GM04504 (cell line): ENCODE results near the gene RASL12.
"Not testable (repeated sequence)": the region's sequence is repeated elsewhere in the genome, so short reads cannot be mapped to it uniquely, and the experiment has no call there.

Experiments used
- DNase-seq: peaks from one replicate; pipeline ENCODE4 v3.0.0-alpha.2; 2012; ENCODE audit warnings: low read depth

RASL12 gene

DNA sequence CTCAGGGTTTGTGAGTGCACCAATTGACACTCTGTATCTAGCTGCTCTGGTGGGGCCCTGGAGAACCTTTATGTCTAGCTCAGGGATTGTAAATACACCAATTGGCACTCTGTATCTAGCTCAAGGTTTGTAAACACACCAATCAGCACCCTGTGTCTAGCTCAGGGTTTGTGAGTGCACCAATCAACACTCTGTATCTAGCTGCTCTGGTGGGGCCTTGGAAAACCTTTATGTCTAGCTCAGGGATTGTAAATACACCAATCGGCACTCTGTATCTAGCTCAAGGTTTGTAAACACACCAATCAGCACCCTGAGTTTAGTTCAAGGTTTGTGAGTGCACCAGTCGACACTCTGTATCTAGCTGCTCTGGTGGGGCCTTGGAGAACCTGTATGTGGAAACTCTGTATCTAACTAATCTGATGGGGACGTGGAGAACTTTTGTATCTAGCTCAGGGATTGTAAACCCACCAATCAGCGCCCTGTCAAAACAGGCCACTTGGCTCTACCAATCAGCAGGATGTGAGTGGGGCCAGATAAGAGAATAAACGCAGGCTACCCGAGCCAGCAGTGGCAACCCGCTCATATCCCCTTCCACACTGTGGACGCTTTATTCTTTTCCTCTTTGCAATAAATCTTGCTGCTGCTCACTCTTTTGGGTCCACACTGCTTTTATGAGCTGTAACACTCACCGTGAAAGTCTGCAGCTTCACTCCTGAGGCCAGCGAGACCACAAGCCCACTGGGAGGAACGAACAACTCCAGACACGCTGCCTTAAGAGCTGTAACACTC, 8.0 kb upstream of the RASL12 start:
- not testable (repeated sequence) for DNase-seq

DNA sequence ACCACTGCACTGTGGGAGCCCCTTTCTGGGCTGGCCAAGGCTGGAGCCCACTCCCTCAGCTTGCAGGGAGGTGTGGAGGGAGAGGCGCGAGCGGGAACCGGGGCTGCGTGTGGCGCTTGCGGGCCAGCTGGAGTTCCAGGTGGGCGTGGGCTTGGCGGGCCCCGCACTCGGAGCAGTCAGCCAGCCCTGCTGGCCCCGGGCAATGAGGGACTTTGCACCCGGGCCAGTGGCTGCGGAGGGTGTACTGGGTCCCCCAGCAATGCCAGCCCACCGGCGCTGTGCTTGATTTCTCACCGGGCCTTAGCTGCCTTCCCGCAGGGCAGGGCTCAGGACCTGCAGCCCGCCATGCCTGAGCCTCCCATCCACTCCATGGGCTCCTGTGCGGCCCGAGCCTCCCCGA, 7.2 kb upstream of the RASL12 start:
- not testable (repeated sequence) for DNase-seq

DNA sequence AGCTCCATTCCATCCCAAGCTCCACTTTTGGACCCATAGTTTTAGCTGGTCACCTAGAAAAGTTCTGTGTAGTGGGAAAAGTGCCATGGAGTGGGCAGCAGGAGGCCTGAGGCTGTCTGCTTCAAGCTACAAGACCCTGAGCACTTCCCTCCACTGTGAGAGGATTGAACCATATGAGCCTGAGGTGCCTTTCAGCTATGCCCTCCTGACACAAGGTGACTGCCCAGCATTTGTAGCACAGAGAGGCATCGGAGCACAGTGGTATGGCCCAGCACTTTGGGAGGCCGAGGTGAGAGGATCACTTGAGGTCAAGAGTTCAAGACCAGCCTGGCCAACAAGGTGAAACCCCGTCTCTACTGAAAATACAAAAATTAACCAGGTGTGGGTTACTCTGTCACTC, 4.8 kb upstream of the RASL12 start:
- DNase-seq, result no peak

DNA sequence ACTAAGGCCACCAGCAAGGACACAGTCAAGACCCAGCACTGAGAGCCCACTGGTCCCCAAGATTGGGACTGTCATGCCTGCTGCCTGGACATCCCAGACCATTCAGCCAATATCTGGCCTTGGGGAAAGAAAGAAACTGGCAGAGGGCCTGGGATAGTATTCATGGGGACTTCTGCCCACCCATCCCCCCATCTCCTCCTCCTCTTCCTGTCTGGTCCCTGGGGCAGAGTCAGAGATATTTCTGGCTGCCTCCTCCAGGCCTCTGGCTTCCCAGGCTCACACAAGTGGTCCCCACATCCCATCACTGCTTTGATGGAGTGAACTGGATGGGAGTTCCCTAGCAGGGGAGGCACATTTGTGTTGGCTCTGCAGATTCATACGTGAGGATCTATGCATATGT, 4.2 kb upstream of the RASL12 start:
- DNase-seq, result no peak

DNA sequence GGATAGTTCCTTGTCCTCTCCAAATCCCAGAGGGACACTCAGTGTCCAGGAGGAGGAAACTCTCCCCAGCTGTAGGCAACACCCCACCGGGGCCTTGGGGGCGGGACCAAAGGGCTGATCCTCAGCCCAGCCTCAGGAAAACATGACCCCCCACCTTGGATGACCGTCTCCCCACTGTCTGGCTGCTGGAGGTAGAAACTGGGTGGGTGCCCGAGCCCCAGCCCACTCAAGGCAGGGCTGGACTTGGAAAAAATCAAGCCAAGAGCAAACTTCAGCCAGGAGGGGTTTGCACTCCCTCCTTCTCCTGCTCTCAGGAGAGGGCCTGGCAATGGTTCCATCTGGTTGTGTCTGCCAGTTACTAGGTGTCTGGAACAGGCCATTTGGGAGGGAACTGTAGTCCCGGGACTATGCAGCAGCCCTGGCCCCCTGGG, 3.6 kb upstream of the RASL12 start:
- no peak for DNase-seq

DNA sequence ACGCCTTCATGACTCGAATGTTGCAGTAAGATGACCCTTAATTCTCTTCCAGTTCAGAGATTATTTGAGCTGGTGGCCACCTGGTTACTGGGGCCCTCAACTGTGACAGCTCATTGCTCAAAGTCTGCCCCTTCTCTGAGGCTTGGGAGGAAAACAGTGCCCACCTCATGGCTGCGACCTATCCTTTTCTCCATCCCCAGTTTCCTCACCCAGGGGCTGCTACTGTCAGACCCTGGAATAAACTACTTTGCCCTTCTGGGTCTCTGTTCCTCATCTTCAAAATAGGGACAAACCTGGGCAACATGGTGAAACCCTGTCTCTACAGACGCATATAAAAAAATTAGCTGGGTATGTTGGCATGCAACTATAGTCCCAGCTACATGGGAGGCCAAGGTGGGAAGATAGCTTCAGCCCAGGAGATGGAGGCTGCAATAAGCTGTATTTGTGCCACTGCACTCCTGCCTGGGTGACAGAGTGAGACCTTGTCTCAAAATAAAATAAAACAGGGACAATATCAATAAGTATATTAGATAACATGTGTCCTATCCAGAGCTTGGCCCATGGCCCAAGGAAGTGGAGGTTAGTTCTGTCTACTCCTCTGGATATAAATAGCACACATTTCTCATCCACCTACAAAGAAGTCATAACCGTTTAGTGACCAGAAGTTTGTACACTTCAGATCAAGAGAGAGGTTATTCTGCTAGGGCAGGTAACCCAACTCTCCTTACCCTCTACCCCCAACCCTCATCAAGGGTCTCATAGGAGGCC, 2.2 kb upstream of the RASL12 start:
- DNase-seq, result no peak

DNA sequence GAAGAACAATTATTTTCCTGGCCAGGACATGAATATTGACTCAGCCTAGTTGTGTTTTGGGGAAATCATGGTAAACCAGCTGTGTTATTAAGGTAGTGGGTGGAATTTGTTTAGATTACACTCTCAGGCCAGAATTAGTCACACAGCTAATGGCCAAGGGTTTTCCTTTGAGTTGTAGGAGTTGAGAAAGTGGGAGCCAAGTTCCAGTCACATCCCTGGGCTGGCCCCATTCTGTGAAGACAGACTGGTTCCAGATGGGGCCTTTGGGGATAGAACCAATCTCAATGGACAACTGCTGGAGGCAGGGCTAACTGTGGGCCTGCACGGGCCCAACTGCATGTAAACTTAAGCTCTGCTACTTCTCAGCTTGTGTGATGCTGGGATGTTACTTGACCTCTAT, 1.4 kb upstream of the RASL12 start:
- DNase-seq, result peak; percentile 94

DNA sequence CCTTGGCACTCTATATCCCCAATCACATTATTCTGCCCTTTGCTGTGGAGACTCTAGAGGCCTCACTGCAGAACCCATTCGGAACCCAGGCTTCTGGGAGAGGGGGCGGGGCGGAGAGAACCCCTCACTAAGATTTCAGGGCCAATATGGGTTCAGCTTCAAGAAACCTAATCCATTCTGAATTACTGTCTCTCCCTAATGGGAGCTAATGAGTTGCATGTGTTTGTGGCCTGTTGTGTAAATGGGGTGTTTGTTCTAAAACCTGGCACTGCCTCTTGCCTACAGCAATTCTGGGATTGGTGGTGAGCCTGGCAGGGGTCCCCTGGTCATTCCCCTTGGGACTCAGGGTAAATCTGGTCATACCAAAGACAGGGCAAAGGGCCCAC, 605 bp upstream of the RASL12 start:
- no peak for DNase-seq

DNA sequence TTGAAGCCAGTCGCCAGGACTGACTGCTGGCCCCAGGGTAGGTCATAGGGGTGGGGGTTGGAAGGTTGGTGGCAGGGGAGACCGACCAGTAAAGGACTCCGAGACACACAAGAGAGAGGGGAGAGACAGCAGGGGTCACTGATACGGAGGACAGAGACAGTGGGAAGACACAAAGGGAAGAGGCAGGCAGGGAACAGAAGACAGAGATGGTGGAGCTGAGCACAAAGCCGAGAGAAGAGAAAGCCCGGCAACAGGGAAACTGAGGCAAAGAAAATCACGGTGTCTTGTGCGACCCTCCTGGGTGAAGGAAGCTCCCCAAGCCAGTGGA, 510 bp downstream of the RASL12 start:
- DNase-seq, result no peak

DNA sequence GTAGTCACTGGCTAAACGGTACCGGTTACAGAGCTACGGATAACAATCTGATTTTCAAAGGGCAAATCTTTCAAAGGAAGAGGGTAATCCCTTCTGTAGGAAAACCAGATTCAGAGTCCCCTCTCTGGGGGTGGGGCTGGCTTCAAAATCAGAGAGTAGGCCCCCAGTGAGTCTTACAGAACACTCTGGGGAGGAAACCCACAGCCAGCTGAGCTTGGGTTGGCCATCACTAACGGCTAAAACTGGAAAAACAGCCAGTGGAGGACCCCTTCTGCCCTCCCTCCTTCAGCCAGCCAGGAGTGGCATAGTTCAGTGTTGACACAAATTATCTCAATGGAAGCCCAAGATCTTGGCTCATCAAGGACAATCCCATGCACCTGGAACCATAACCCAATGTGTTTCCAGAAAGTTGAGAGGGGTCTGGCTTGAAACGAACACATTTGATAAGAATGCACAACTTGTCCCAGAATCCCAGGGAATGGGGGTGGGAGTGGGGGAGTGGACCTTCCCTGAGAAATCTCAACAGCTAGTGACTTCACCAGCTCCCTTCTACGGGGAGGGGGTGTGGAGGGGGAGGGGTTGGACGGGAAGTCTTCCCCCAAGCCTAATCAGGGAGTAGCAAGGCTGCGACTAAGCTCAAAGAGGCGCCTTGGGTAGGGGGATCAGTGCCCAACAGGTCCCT, 1.0 kb downstream of the RASL12 start:
- DNase-seq, result no peak

DNA sequence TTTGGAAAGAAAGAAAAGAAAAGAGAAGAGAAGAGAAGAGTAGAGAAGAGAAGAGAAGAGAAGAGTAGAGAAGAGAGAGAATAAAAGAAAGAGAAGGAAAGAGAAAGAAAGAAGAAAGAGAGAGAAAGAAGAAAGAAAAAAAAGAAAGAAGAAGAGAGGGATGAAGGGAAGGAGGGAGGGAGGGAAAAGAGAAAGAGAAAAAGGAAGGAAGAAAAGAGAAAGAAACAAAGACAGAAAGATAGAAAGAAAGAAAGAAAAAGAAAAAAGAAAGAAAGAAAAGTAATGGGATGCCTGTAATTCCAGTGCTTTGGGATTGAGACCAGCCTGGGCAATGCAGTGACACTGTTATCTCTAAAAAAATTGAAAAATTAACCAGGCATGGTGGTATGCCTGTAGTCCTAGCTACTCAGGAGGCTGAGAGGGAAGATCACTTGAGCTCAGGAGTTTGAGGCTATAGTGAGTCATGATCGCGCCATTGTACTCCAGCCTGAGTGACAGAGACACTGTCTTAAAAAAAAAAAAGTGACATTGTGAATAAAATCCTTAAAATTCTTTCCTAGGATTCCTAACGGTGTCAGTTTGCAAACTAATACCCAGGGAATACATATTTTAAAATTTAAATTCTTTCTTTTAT, 1.7 kb downstream of the RASL12 start:
- no peak for DNase-seq

DNA sequence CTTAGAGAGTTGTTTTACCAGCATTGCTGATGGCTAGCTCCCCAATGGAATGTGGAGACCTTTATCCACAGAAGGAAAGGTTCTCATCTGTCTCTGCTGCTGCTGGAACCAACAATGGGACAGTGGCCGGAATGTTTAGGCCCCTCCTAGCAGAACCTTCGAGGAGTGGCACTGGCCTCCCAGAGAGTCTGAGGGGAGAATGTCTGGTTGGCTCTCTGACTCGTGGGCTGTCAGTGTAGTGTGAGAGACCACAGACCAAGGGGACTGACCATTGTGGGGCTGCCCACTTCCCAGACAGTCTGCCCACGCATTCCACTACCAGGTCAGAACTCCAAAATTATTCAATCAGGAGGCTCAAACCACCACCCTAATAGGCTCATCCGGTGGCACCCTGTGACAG, 5.1 kb downstream of the RASL12 start:
- DNase-seq, result no peak

DNA sequence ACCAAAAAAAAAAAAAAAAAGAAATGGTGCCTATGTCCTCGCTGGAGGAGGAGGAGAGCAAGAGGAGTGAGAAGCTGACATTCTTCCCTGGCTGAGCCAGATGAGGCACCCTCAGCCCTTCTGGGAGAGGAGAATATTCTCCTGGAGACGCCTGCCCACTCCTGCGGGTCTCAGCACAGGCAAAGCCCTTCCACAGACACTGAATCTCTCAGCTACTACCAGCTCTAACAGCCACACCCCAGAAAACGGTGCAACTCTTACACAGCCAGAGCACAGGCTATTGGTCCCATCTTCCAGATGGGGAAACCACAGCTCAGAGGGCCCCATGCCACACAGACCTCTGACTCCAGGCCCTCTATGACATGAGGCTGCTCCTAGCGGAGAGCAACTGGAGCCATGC, 5.7 kb downstream of the RASL12 start:
- DNase-seq, result no peak

DNA sequence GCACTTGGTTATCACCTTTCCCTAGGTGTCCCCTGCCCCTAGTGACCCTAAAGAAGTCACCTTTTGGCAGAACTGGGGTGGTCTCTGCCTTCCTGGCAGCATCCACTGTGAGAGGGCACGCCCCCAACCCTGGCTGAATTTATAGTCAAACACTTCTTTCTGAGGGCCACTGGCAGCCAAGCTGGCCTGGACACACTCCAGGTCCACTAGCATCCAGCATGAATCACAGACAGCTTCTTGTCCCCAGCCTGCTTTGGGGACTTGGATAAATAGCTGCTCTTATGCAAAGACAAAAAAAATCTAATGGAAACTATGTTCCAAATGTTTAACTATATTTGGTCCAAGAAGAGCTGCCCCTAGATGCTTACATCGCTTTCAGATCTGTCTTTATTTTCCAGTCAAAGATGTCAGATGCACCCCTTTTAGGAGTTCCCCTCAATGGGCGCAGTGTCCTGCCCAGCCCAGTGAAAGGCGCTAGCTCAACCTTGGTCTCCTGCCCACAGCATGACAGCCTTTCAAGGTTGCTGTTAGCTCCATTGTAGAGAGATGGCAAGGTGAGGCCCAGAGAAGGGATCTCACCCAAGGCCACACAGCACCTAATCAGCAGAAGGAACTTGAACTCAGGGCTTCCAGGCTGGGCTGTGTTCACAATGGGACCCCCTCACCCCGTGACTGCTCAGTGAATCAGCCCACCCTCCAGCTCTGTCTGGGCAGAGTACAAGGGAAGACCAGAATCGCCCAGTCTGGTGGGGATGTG, 7.0 kb downstream of the RASL12 start:
- no peak for DNase-seq

DNA sequence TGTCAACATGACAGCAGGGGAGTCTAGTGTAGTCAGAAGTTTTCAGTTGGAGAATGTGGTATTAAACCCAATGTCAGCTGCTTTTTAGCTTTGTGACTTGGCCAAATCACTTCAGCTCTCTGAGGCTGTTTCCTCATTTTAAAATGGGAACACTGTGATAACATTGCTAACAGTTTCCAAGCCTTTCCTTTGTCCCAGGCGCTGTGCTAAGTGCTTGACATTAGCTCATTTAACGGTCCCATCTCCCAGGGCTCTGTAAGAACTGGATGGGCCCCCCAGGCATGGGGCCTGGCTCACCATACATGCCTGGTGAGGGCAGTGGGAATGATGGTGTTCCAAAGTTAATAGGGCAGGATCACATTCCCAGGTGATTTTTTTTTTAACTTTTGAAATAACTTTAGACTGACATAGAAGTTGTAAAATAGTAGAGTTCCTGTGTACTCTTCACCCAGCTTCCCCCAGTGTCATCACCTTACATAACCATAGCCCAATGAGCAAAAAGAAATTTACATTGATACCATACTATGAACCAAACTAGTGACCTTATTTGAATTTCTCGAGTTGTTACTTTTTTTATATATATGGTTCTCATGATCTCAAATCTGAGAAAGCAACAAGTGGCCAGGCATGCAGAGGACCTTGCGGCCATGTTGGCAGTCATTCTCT, 7.7 kb downstream of the RASL12 start:
- DNase-seq, result no peak

DNA sequence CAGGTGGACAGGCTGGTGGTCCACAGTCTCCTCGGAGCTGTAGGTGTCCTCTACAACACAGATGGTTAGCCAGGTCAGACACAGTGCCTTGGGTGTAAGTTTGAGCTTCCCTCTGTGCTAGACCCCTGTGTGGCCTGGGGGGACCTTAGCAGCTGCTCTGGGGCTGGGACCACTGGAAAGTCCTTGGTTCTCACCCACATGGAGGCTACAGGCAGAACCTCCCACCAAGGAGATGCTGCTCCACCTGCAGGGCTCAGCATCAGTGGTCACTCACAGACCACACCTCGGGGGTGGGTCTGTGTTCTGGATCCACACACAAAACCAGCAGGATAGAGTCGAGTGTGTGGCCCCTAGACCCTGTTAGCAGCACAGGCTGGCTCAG, 8.4 kb downstream of the RASL12 start:
- DNase-seq, result no peak

DNA sequence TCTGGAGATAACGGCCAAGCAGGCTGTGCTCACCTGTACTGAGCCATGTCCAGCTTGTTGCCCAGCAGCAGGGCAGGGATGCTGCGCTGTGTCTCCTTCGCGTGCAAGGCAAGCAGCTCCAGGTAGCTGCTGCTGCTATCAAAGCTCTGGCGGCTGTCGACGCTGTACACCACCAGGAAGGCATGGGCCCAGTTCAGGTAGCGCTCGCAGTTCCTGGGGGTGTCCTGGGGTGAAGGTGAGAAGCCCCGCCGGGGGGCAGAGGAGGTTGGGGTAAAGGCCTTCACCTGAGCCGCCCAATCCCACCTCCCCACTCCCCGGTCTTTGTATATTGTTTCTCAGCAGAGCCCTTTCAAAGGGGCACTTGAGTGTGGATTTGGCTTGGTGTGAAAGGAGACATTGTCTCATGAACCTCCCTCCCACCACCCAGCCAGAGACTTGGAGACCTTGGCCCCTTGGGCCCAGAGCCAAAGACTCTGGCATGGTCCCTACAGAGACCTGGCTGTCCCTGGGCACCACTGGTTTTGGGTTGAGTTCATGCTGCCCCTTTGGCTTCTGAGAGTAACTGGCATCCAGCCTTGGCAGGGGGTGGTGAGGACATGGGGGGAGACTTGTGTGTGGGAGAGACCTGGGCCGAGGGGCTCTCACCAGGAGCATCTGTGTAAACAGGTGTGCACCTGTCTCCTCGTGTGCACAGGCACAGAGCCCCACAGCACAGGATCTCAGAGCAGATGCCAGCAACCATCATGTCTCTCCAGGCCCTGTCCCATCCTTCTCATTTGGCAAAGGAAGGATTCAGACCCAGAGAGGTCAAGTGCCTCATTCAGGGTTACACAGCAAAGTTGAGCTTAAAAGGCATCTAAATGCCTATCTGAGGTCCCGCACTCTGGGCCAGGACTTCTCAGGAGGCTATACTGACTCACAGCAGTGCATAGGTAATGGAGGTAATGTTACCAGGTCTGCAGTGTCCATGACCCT, 9.1 kb downstream of the RASL12 start:
- DNase-seq, result no peak

DNA sequence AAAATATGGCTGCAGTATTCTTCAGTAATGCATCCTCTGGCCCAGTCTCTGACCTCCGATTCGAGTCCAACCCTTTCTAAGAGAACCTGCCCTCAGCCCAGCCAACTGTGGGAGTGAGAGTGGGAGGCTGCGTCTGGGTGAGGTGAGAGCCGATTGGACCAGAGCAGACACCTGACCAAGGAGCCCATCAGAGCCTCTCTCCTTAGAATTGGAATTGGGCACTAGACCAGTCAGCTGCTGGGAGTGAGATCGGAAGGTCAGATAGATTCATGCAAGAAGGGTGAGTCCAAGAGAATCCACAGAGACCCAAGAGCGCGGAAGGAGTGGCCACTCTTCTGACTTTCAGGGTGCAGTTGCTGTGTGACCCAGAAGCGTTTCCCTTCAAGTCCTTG, 10.2 kb downstream of the RASL12 start:
- no peak for DNase-seq

DNA sequence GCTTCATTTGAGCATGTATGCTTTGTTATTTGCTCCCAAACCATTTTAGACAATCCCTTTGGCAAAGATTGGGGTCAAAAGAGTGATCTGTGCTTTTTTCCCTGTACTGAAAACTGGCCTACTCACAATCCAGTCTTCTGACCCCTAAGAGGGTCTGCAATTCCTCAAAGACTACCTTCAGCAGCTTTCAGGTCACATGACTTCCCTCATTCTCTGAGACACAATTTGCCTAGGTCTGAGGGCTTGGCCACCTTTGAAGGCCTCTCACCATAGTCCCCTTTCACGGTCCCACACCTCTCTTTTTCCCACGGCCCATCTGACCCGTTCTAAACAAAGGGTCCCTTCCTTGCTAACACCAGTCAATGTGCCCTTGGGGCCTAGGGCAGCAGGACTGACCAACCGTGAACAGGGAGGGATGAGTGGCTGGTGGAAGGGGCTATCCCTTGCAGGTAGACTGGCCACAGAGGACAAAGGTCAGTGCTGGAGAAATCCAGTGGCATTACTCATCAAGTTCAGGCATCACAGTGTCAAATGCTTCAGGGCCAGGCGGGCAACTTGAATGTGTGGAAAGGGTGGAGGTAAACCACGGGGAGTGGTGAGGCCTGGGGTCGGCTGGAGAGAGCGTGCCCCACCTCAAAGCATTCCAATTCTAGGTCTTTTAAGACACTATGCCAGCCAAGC, 10.8 kb downstream of the RASL12 start:
- DNase-seq, result no peak

DNA sequence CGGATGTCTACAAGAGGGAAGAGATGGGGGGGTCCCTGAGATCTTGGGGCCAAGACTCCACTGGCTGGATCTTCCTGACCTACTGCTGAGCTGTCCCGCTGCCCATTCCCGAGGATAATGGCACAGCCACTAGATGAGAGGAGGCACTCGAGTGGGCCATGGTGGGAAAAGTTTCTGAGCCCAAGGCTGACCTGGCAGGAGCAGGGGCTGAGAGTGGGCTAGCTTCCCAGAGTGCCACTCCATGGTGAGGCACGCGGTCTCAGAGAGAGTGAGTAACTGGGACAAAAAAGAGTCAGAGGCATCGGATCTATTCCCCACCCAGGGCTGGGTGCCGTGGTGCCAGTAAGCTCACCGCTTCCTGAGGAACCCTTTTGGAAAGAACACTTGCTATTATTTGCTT, 11.7 kb downstream of the RASL12 start:
- DNase-seq, result no peak
